Trophoblast cell (in vitro differentiated cells and primary cell): ENCODE results near the gene RHBG.

Experiments
- DNase-seq, 2 donors: peaks; one replicate each; pipeline ENCODE4 v3.0.0-alpha.2; 2016
- H2AFZ ChIP-seq: 2 replicates; pipeline ENCODE4 v1.6.1; 2013; ENCODE audit warnings: low read length, moderate library complexity, mild to moderate bottlenecking; ENCODE audit not compliant: insufficient read depth, poor library complexity
- H2AK5ac ChIP-seq: 2 replicates; pipeline ENCODE4 v1.6.1; 2013; ENCODE audit warnings: mild to moderate bottlenecking, low read length
- H2BK120ac ChIP-seq: 2 replicates; pipeline ENCODE4 v1.6.1; 2013; ENCODE audit warnings: low read length, mild to moderate bottlenecking, moderate library complexity; ENCODE audit not compliant: insufficient read depth, poor library complexity
- H2BK12ac ChIP-seq: 2 replicates; pipeline ENCODE4 v1.6.1; 2013; ENCODE audit warnings: mild to moderate bottlenecking, low read length, moderate library complexity
- H2BK5ac ChIP-seq: 2 replicates; pipeline ENCODE4 v1.6.1; 2013; ENCODE audit warnings: low read length, low read depth, moderate library complexity, mild to moderate bottlenecking; ENCODE audit not compliant: poor library complexity
- H3K14ac ChIP-seq: 2 replicates; pipeline ENCODE4 v1.6.1; 2013; ENCODE audit warnings: mild to moderate bottlenecking, low read length
- H3K18ac ChIP-seq: 2 replicates; pipeline ENCODE4 v1.6.1; 2013; ENCODE audit warnings: mild to moderate bottlenecking, low read length
- H3K23ac ChIP-seq: 2 replicates; pipeline ENCODE4 v1.6.1; 2013; ENCODE audit warnings: low read length
- H3K27ac ChIP-seq: 2 replicates; pipeline ENCODE4 v1.5.1; 2013; ENCODE audit warnings: low read depth, mild to moderate bottlenecking, inconsistent platforms, low read length, moderate library complexity
- H3K27me3 ChIP-seq: 2 replicates; pipeline ENCODE4 v1.6.1; 2013; ENCODE audit warnings: inconsistent platforms, mild to moderate bottlenecking, low read length, moderate library complexity; ENCODE audit not compliant: insufficient read depth
- H3K36me3 ChIP-seq, 2 experiments: 1 replicate in 1 of 2; 2 replicates in 1 of 2; pipeline ENCODE4 v1.6.1; 2013; ENCODE audit warnings: low read length in 2 of 2, mild to moderate bottlenecking in 2 of 2, moderate library complexity in 1 of 2; ENCODE audit not compliant: insufficient read depth in 2 of 2, control insufficient read depth in 1 of 2
- H3K4ac ChIP-seq: 2 replicates; pipeline ENCODE4 v1.6.1; 2013; ENCODE audit warnings: low read depth, mild to moderate bottlenecking, low read length, moderate library complexity
- H3K4me1 ChIP-seq, 2 experiments: 1 replicate in 1 of 2; 2 replicates in 1 of 2; pipeline ENCODE4 v1.6.1; 2013; ENCODE audit warnings: low read length in 2 of 2, mild to moderate bottlenecking in 2 of 2, moderate library complexity in 1 of 2; ENCODE audit not compliant: insufficient read depth in 2 of 2, control insufficient read depth in 1 of 2
- H3K4me2 ChIP-seq: 2 replicates; pipeline ENCODE4 v1.6.1; 2013; ENCODE audit warnings: inconsistent platforms, mild to moderate bottlenecking, low read length, moderate library complexity
- H3K4me3 ChIP-seq: 2 replicates; pipeline ENCODE4 v1.5.1; 2013; ENCODE audit warnings: mild to moderate bottlenecking, low read depth, low read length, inconsistent platforms
- H3K79me1 ChIP-seq: one replicate; pipeline ENCODE4 v1.6.1; 2013; ENCODE audit warnings: low read length
- H3K79me2 ChIP-seq: 2 replicates; pipeline ENCODE4 v1.6.1; 2013; ENCODE audit warnings: low read length, mild to moderate bottlenecking; ENCODE audit not compliant: control insufficient read depth, insufficient read depth, poor library complexity
- H3K9ac ChIP-seq: 2 replicates; pipeline ENCODE4 v1.6.1; 2013; ENCODE audit warnings: mild to moderate bottlenecking, low read length
- H3K9me3 ChIP-seq: 2 replicates; pipeline ENCODE4 v1.6.1; 2013; ENCODE audit warnings: low read depth, mild to moderate bottlenecking, control low read depth, inconsistent platforms, low read length; ENCODE audit not compliant: insufficient read depth
- H4K12ac ChIP-seq: 2 replicates; pipeline ENCODE4 v1.6.1; 2013; ENCODE audit warnings: low read depth, mild to moderate bottlenecking, low read length, moderate library complexity
- H4K8ac ChIP-seq: 2 replicates; pipeline ENCODE4 v1.6.1; 2013; ENCODE audit warnings: low read depth, mild to moderate bottlenecking, low read length, moderate library complexity
- H4K91ac ChIP-seq: one replicate; pipeline ENCODE4 v1.6.1; 2013; ENCODE audit warnings: low read depth, mild to moderate bottlenecking, low read length, moderate library complexity
- WGBS: extraction: QIAGEN DNeasy Blood & Tissue Kit; methylation state at CpG from one replicate; pipeline ENCODE4 v1.1.7; 2013; ENCODE audit warnings: missing lambda C conversion rate; ENCODE audit not compliant: insufficient read length, insufficient coverage; ENCODE audit errors: extremely low coverage; 5-methylcytosine and 5-hydroxymethylcytosine counted together

The RHBG gene

DNA sequence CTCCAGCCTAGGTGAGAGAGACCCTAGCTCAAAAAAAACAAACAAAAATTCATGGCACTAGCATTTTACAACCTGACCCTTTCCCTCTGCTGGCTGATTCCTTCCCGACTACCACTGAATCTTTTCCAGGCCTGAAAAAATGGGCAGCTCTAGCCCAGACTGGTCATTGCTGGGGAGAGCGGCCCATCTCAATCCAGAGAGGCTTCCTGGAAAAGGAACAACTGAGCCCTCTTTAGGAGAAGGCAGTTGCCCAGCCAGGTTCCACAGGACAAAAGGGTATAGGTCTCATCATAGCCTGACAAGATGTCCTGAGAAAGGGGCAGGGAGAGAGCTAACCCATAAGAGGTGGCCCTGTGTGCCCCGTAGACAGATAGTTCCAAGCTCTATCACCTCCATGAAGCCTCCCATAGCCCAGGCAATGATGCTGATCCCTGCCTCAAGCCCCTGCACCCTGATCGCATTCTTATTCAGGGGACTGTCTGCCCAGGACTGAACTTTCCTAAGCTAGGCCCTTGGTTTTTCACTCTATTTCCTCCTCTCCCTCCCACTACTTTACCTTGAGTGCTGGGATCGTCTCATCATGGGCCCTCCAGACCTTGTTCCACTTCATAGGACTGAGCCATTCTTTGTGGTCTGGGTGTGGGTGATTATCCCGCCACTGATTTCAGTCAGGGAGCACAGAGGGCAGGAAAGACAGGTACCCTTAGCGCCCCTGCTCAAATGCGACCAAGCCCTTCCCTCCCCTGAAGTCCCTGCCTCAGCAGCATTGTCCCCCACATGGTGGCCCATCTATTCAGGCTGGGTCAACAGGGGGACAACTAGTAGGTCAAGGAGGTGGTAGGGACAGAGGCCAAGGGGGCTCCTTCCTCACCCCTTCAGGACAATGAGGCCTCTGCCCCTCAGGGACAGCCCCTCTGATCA, 18.2 kb downstream of the RHBG start:
- Histone ChIP-seq H3K9ac (no peak overlapping the region), H3K79me2 (peaks cover 2% of the 10 kb centered on the region), H2AFZ (no peak overlapping the region), H2AK5ac (no peak overlapping the region), H2BK12ac (no peak overlapping the region), H3K14ac (no peak overlapping the region), H3K27ac (no peak overlapping the region), H2BK5ac (no peak overlapping the region), H3K4me1 (peaks cover 11 to 18% of the 10 kb centered on the region in 2 experiments), H3K23ac (no peak overlapping the region), H3K79me1 (peaks cover 9% of the 10 kb centered on the region), H4K8ac (no peak overlapping the region), H3K4ac (no peak overlapping the region), H4K12ac (no peak overlapping the region), H2BK120ac (no peak overlapping the region), H3K27me3 (peaks cover 2% of the 10 kb centered on the region), H4K91ac (peak overlapping the region; percentile 82), H3K4me2 (no peak overlapping the region), H3K36me3 (peaks cover 6 to 13% of the 10 kb centered on the region in 2 experiments), H3K9me3 (peaks cover 3% of the 10 kb centered on the region), H3K18ac (no peak overlapping the region), H3K4me3 (no peak overlapping the region)
- DNase-seq, result no peak
- no CpG with 5 or more reads among the region's 8 CpGs for WGBS

DNA sequence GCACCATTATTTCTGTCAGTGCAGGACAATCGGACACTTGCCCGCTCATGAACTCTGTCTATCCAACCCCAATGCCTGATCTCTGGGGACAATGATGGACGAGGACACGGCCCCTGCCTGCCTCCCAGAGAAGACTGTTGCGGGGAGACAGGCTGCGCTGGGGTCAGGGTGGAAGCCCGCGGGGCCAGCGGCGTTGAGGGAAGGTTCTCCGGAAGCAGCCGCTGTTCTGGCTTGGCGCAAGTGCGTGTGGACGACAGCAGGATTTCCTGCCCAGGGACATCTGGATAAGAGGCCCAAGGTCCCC, 18.8 kb downstream of the RHBG start:
- Histone ChIP-seq H3K79me1 (peaks cover 11% of the 10 kb centered on the region), H2AFZ (peak overlapping the region; percentile 54), H3K9ac (peak overlapping the region; percentile 26), H3K36me3 (peaks cover 4 to 9% of the 10 kb centered on the region in 2 experiments), H3K79me2 (peaks cover 3% of the 10 kb centered on the region), H2AK5ac (no peak overlapping the region), H3K4ac (no peak overlapping the region), H3K4me1 (peaks cover 15 to 23% of the 10 kb centered on the region in 2 experiments), H2BK12ac (no peak overlapping the region), H4K91ac (peak overlapping the region; percentile 82), H3K18ac (no peak overlapping the region), H3K23ac (no peak overlapping the region), H3K27ac (no peak overlapping the region), H4K8ac (peak overlapping the region; percentile 82), H3K27me3 (peaks cover 2% of the 10 kb centered on the region), H3K9me3 (peaks cover 3% of the 10 kb centered on the region), H2BK120ac (no peak overlapping the region), H3K4me2 (peak overlapping the region; percentile 76), H3K14ac (no peak overlapping the region), H4K12ac (no peak overlapping the region), H2BK5ac (no peak overlapping the region), H3K4me3 (no peak overlapping the region)
- WGBS, result no CpG with 5 or more reads among the region's 15 CpGs
- DNase-seq, result no peak

DNA sequence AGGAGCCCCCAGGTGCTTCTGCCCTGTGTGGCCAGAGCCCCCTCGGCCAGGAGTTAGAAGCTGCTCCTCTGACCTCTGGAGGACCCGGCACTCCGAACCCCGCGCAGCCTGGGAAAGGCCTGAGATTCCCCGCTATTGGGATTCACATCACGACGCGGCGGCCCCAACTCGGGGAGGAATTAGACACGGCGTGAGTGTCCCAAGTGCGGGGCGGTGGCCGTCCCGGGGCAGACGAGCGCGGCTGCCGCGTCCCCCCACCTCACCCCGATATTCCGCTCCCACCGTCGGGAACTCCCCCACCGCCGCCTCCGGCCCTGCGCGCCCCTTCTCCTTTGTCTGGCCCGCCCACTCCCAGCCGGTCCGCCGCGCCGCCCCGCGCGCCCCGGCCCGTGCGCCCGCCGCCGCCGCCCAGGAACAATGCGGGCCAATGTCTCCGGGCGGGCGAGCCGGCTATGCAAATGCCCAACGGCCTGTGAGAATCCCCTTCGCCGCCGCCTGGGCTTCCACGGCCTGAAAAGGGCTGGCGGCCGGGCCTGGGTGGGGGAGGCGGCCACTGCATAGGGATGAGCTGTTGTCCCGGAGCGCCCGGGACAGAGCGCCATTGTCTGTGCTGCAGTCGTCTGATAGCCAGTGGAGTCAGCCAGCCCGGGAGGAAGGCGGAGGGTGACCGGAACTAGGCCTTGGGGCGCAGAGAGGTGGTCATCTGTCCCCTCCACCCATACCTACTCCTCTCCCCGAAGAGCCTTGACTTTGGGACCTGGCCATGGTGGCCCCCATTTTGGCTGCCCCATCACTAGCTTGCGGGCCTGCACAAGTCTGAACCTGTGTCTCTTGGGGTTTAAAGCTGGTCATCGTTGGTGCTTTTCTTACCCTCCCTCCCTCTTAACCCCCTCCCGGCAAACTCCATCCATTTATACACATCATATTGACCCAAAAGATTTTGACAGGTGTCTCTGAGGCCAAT, 19.4 kb downstream of the RHBG start:
- peaks cover 2% of the 10 kb centered on the region for H3K27me3 ChIP-seq
- peaks cover 4 to 9% of the 10 kb centered on the region in 2 experiments for H3K36me3 ChIP-seq
- peaks cover 19 to 27% of the 10 kb centered on the region in 2 experiments for H3K4me1 ChIP-seq
- H4K12ac ChIP-seq, result peak overlapping the region; percentile 61
- H3K4me2 ChIP-seq, result peak overlapping the region; percentile 76
- H2BK12ac ChIP-seq, result peak overlapping the region; percentile 61
- peak overlapping the region; percentile 54 for H2AFZ ChIP-seq
- H2BK5ac ChIP-seq, result no peak overlapping the region
- H3K9ac ChIP-seq, result peak overlapping the region; percentile 26
- H4K91ac ChIP-seq, result peak overlapping the region; percentile 82
- H3K79me1 ChIP-seq, result peaks cover 11% of the 10 kb centered on the region
- peak overlapping the region; percentile 55 for H3K4ac ChIP-seq
- peak in 1 of 2 donors; percentile 66 for DNase-seq
- peaks cover 3% of the 10 kb centered on the region for H3K9me3 ChIP-seq
- peak overlapping the region; percentile 82 for H4K8ac ChIP-seq
- H2BK120ac ChIP-seq, result peak overlapping the region; percentile 61
- peaks cover 4% of the 10 kb centered on the region for H3K79me2 ChIP-seq
- H3K18ac ChIP-seq, result peak overlapping the region; percentile 67
- peak overlapping the region; percentile 61 for H3K14ac ChIP-seq
- H3K4me3 ChIP-seq, result peak overlapping the region; percentile 64
- H2AK5ac ChIP-seq, result peak overlapping the region; percentile 73
- H3K27ac ChIP-seq, result no peak overlapping the region
- no CpG with 5 or more reads among the region's 73 CpGs for WGBS
- H3K23ac ChIP-seq, result no peak overlapping the region

DNA sequence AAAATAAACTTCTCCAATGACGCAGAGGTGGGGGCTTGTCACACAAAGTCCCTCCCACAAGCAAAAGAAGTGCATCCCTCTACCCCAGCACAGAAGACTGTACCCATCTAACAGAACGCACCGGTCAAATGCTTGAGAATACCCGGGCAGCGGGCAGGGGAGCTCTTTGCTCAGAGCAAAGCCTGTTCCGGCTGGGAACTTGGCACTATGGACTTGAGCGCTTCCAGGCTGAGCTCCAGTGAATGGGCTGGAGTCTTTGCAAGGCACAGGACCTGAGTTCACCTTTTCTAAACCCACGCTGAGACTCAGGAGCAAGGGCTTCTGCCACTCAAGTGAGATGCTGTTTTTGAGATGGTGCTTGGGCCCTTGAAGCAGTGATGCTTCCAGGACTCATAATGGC, 20.3 kb downstream of the RHBG start:
- Histone ChIP-seq H3K9me3 (peaks cover 3% of the 10 kb centered on the region), H3K36me3 (peaks cover 3 to 7% of the 10 kb centered on the region in 2 experiments), H3K4ac (no peak overlapping the region), H2BK5ac (no peak overlapping the region), H4K12ac (no peak overlapping the region), H3K79me1 (peaks cover 11% of the 10 kb centered on the region), H3K4me2 (no peak overlapping the region), H2AK5ac (no peak overlapping the region), H3K18ac (no peak overlapping the region), H3K27ac (no peak overlapping the region), H4K91ac (no peak overlapping the region), H2BK120ac (no peak overlapping the region), H4K8ac (no peak overlapping the region), H3K79me2 (peaks cover 4% of the 10 kb centered on the region), H2AFZ (no peak overlapping the region), H3K23ac (no peak overlapping the region), H3K4me3 (no peak overlapping the region), H2BK12ac (no peak overlapping the region), H3K14ac (no peak overlapping the region), H3K27me3 (peaks cover 2% of the 10 kb centered on the region), H3K4me1 (peaks cover 19 to 27% of the 10 kb centered on the region in 2 experiments), H3K9ac (no peak overlapping the region)
- WGBS, result no CpG with 5 or more reads among the region's 8 CpGs
- DNase-seq, result no peak
